OCI-LY7 (cell line): ENCODE measurements around the gene PCDHGA5. TPM values are rescaled to one million over a fixed set of nuclear protein-coding genes. Genes with fewer than 3 reads are reported as not detected.

Experiments used
- BruUV-seq: library from RNA; stranded (reverse); fragments of 400-500 nt; replicated peaks from 2 replicates; lab custom pipeline; 2021; lab: Mats Ljungman, UMichigan
- CTCF ChIA-PET: fragments of 300-600 bp; sonication (Branson Sonifier 250); formaldehyde crosslinking; loops from one replicate; lab custom pipeline; 2022; ENCODE audit warnings: antibody characterized with exemption; ENCODE audit not compliant: unreplicated experiment; lab: Charles Lee
- POLR2A ChIA-PET: fragments of 300-600 bp; sonication (Branson Sonifier 250); formaldehyde crosslinking; loops from one replicate; lab custom pipeline; 2022; ENCODE audit warnings: antibody characterized with exemption; lab: Charles Lee
- DNase-seq: peaks from one replicate; pipeline ENCODE4 v3.0.0-alpha.2; 2015; ENCODE audit warnings: low spot score
- H2AFZ ChIP-seq: fragments of 200-600 bp; sonication (generic), shearing (Covaris generic); 2 replicates; pipeline ENCODE4 v1.6.1; 2014; ENCODE audit warnings: mild to moderate bottlenecking, antibody characterized with exemption, low read length, moderate library complexity
- H3K27ac ChIP-seq: fragments of 200-600 bp; sonication (generic); 2 replicates; pipeline ENCODE4 v1.5.1; 2014; ENCODE audit warnings: mixed run types, low read depth, mild to moderate bottlenecking, moderate library complexity, low read length, inconsistent platforms; ENCODE audit not compliant: poor library complexity, severe bottlenecking
- H3K36me3 ChIP-seq: fragments of 200-600 bp; sonication (generic); 2 replicates; pipeline ENCODE4 v1.6.1; 2014; ENCODE audit warnings: mild to moderate bottlenecking, antibody characterized with exemption, low read length, moderate library complexity, mixed read lengths; ENCODE audit not compliant: insufficient read depth
- H3K4me1 ChIP-seq: fragments of 200-600 bp; sonication (generic); 2 replicates; pipeline ENCODE4 v1.5.1; 2014; ENCODE audit warnings: mild to moderate bottlenecking, low read length; ENCODE audit not compliant: insufficient read depth, poor library complexity, severe bottlenecking
- H3K4me2 ChIP-seq: fragments of 200-600 bp; sonication (generic); 2 replicates; pipeline ENCODE4 v1.6.1; 2014; ENCODE audit warnings: mild to moderate bottlenecking, low read length
- H3K4me3 ChIP-seq: fragments of 200-600 bp; sonication (generic); 2 replicates; pipeline ENCODE4 v1.5.1; 2014; ENCODE audit warnings: mild to moderate bottlenecking, low read depth, low read length; ENCODE audit not compliant: poor library complexity, severe bottlenecking
- H3K79me2 ChIP-seq: fragments of 200-600 bp; sonication (generic); 2 replicates; pipeline ENCODE4 v1.6.1; 2016; ENCODE audit warnings: low read depth, mild to moderate bottlenecking, low read length, moderate library complexity, mixed read lengths; ENCODE audit not compliant: insufficient read depth
- H3K9me2 ChIP-seq: fragments of 200-600 bp; sonication (generic); 2 replicates; pipeline ENCODE4 v1.6.1; 2016; ENCODE audit warnings: mild to moderate bottlenecking, low read length, mixed read lengths; ENCODE audit not compliant: insufficient read depth
- H3K9me3 ChIP-seq: fragments of 200-600 bp; sonication (generic); 2 replicates; pipeline ENCODE4 v1.6.1; 2014; ENCODE audit warnings: mild to moderate bottlenecking, mixed run types, low read length, mixed read lengths
- H4K20me1 ChIP-seq: fragments of 200-600 bp; sonication (generic); 2 replicates; pipeline ENCODE4 v1.6.1; 2014; ENCODE audit warnings: mild to moderate bottlenecking, antibody characterized with exemption, low read length, moderate library complexity, mixed read lengths; ENCODE audit not compliant: insufficient read depth
- EZH2phosphoT487 ChIP-seq: fragments of 200-600 bp; sonication (generic); IDR thresholded peaks from 2 replicates; pipeline ENCODE4 v1.6.1; 2018; ENCODE audit warnings: low read depth, borderline replicate concordance, mild to moderate bottlenecking, mixed run types, antibody characterized with exemption, low read length, moderate library complexity, mixed read lengths
- intact Hi-C: fragments of 100-400 bp; cut with micrococcal nuclease; formaldehyde crosslinking; loops from one replicate; pipeline ENCODE4 v1.10.0; 2022; ENCODE audit not compliant: unreplicated experiment
- total RNA-seq, 2 experiments: library from RNA; depleted of rRNA in 1 of 2; stranded (reverse); fragments of >200 nt in 1 of 2; shearing (Covaris generic) in 1 of 2; gene quantifications; 2 replicates each; pipeline ENCODE4 v1.2.3, GENCODE V29; 2014 to 2022
- TF ChIP-seq, protein P1 (sequence below): fragments of 200-600 bp; sonication (generic); conservative IDR thresholded peaks from 2 replicates; pipeline ENCODE4 v1.5.1; 2014; ENCODE audit warnings: mild to moderate bottlenecking, antibody characterized with exemption, low read length, moderate library complexity, mixed read lengths

The PCDHGA5 gene
- total RNA-seq, 2 experiments from 2014 or later = 4.9 to 5.2 TPM

DNA sequence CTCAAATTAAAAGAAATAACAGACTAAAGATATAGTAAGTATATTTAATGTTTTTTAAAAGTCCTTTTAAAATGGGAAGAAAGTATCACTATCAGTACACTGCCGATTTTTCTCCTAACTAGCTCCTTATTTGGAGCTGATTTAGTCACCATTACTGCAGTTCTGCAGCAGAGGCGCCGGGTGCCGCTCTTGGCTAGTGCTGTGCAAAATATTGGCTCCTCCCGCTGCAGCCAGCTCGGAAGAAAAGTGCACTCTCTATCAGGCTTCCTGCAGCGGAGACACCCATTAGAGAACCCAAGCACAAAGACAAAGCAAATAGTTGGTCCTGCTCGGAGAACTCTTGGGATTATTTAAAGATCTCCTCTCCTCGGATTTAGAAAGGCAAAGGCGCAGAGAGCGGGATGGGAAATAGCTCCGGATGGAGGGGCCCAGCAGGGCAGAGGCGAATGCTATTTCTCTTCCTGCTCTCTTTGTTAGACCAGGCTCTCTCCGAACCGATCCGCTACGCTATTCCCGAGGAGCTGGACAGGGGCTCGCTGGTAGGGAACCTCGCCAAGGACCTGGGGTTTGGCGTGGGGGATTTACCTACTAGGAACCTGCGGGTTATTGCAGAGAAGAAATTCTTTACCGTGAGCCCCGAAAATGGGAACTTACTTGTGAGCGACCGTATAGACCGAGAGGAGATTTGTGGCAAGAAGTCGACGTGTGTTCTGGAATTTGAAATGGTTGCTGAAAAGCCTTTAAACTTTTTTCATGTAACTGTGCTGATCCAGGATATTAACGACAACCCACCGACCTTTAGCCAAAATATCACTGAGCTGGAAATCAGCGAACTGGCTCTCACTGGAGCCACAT is 6.3 kb downstream of the PCDHGA5 start, which contains the start of gene PCDHGB3:
Gene PCDHGB3 (plus strand): TSS at position 249 of the 855 bp plus-strand sequence. CDS start 153 bp downstream, at position 402.
- no peak within 1 kb of the TSS for H3K27ac ChIP-seq
- H3K4me1 ChIP-seq = peaks cover 12% of the 10 kb centered on the region
- H3K36me3 ChIP-seq = peaks cover 17% of the 10 kb centered on the region
- BruUV-seq = no TSS peak
- H3K4me2 ChIP-seq = peak within 1 kb of the TSS; percentile 55
- H3K9me2 ChIP-seq = no peaks in the 10 kb centered on the region
- peak; percentile 61 for DNase-seq
- H3K79me2 ChIP-seq = no peaks in the 10 kb centered on the region
- TF ChIP-seq EZH2phosphoT487 = no peak
- TF ChIP-seq, protein P1, sequence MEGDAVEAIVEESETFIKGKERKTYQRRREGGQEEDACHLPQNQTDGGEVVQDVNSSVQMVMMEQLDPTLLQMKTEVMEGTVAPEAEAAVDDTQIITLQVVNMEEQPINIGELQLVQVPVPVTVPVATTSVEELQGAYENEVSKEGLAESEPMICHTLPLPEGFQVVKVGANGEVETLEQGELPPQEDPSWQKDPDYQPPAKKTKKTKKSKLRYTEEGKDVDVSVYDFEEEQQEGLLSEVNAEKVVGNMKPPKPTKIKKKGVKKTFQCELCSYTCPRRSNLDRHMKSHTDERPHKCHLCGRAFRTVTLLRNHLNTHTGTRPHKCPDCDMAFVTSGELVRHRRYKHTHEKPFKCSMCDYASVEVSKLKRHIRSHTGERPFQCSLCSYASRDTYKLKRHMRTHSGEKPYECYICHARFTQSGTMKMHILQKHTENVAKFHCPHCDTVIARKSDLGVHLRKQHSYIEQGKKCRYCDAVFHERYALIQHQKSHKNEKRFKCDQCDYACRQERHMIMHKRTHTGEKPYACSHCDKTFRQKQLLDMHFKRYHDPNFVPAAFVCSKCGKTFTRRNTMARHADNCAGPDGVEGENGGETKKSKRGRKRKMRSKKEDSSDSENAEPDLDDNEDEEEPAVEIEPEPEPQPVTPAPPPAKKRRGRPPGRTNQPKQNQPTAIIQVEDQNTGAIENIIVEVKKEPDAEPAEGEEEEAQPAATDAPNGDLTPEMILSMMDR = peak; percentile 72
- H3K4me3 ChIP-seq = peak within 1 kb of the TSS; percentile 34
- no peaks in the 10 kb centered on the region for H3K9me3 ChIP-seq
- H2AFZ ChIP-seq = peak within 1 kb of the TSS; percentile 73
- ChIA-PET POLR2A (interaction anchor here (0.5 to 1.6 kb wide), 12 partner anchors 11 to 685 kb away, joined by 3 to 7 read pairs (median 3); partner anchors contain the start of genes PCDHB15 and PCDHGB5), CTCF (interaction anchor here (0.6 to 1.5 kb wide), 10 partner anchors 10 to 194 kb away, joined by 3 to 5 read pairs (median 4); partner anchors contain the start of genes PCDHGA10, PCDHGA11 and PCDHGB2)
- intact Hi-C loops = loop anchor here (5.0 kb wide), 1 partner anchor 187 kb away; no protein-coding TSS in a partner anchor
- no peaks in the 10 kb centered on the region for H4K20me1 ChIP-seq

DNA sequence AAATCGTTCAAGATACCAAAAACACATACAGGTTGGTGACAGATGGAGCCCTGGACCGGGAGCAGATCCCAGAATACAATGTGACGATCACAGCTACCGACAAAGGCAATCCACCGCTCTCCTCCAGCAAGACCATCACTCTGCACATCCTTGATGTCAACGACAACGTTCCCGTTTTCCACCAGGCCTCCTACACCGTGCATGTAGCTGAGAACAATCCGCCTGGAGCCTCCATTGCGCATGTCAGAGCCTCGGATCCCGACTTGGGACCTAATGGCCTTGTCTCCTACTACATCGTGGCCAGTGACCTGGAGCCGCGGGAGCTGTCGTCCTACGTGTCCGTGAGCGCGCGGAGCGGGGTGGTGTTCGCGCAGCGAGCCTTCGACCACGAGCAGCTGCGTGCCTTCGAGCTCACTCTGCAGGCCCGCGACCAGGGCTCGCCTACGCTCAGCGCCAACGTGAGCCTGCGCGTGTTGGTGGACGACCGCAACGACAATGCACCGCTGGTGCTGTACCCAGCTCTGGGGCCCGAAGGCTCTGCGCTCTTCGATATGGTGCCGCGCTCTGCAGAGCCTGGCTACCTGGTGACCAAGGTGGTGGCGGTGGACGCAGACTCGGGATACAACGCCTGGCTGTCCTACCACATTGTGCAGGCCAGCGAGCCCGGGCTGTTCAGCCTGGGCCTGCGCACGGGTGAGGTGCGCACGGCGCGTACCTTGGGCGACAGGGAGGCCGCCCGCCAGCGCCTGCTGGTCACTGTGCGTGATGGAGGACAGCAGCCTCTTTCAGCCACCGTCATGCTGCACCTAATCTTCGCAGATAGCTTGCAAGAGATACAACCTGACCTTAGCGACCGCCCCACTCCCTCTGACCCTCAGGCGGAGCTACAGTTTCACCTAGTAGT is 7.9 kb downstream of the PCDHGA5 start:
- CTCF ChIA-PET = interaction anchor here (0.9 kb wide), 1 partner anchor 12 kb away, joined by 3 read pairs; no protein-coding TSS in a partner anchor
- Histone ChIP-seq H3K4me1 (peaks cover 12% of the 10 kb centered on the region), H2AFZ (no peak overlapping the region), H4K20me1 (no peaks in the 10 kb centered on the region), H3K9me2 (no peaks in the 10 kb centered on the region), H3K79me2 (no peaks in the 10 kb centered on the region), H3K4me2 (no peak overlapping the region), H3K9me3 (no peaks in the 10 kb centered on the region), H3K27ac (no peak overlapping the region), H3K4me3 (no peak overlapping the region), H3K36me3 (peaks cover 11% of the 10 kb centered on the region; the same call in 1 of the 2 replicates)
- no peak for DNase-seq
- BruUV-seq = no TSS peak
- POLR2A ChIA-PET = no interaction called here
- TF ChIP-seq EZH2phosphoT487 = no peak
- TF ChIP-seq, protein P1 = no peak
- intact Hi-C loops = loop anchor here (5.0 kb wide), 1 partner anchor 185 kb away; no protein-coding TSS in a partner anchor
